Epidermal melanocyte (primary cell): Measurements from ENCODE around the gene TOMM6.
A peak's percentile ranks its signal among the peaks of the same experiment; 100 is the strongest.

ENCODE experiments used
- DNase-seq: peaks from one replicate; pipeline ENCODE4 v3.0.0; 2011; ENCODE audit warnings: low spot score; ENCODE audit not compliant: insufficient read length

TOMM6 gene

DNA sequence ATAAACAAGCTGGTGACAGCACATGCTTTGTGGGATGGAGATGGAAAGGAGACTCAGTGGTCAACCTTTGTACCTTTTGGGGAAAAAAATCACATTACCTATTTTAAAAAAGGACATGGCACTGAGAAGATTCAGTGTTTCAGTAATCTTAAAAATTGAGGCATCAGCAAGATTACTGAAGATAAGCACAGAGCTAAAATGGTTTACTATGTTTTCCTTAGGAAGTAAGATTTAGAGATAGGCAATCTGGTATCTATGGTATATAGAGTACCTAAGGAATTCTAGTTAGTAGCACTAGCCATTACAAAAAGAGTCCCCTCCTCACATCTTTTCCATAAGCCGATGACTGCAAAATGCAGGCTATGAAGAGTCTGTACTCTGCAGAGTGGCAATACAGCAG, 35.7 kb downstream of the TOMM6 start:
- no peak for DNase-seq

DNA sequence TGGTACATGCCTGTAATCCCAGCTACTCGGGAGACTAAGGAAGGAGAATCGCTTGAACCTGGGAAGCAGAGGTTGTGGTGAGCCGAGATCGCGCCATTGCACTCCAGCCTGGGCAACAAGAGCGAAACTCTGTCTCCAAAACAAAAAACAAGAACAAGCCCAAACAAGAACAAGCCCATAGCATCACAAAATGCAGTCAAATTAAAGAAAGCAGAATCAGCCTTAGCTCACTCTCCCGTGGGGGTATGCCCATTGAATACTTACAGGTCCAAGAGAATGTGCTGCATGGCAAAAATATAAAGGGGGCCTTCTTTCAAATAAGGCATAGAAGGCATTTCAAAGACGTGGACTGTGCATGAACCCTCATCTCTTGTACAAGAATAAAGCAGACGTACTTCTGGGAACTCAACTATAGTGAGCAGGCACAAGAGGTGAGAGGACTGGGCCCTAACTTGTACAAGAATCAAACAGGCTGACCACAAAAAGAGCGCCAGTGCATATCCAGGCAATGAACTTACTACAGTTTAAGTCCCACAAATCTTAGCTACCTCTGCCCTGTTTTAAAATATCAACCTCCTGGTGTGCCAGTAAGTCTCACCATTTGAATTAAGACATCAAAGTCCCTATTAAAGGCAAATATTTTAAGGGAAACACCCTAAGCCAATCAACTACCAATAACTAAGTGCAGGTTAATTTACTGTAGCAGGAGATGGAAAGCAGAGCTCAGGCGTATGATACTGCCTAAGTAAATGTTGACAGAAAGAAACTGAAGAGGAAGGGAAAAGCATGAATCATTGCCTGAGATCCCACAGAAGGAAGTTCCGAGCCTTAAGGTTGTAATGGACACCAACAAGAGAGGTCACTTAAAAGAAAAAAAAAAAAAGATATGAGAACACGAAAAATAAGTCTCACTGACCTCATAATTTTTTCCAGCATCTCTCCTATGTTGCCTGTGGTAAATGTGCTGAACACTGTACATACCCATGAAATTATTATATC, 37.4 kb downstream of the TOMM6 start:
- no peak for DNase-seq

DNA sequence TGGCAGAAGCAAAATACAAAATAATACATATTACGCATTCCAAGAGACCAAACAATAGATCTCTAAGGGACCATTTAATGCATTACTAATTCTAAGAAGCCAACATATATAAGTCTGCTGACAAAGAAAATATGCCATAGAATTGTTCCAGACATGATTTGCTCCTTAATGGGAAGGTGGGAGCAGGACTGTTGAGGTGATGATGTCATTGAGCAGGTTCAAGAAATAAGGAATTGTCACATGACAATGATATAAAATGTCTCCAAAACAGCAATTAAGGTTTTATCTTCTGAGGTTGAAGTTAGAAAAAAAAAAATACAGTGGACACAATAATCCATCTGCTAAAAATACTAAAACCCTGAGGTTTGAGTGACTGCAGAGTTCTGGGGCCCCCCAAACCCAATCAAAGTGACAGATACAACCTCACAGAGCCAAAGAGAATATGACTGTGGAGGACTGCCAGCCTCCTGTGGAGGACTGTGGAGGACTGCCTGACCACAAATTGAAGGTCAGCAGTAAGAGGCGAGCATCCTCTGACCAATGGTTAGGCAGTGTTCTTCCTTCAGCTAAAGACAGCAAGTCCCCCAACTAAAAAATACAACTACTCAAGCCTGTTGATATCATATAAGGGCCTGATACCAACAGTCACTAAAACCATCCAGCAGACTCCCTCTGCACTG, 39.0 kb downstream of the TOMM6 start:
- no peak for DNase-seq

GRCh38 chr6:41832263-41832662, 44.8 kb downstream of the TOMM6 start:
- no peak for DNase-seq

GRCh38 chr6:41836022-41836659, 48.6 kb downstream of the TOMM6 start:
- DNase-seq, result peak; percentile 33

- no peak for DNase-seq
Measured at GRCh38 chr6:41836660-41837052, 49.2 kb downstream of the TOMM6 start.
